Osteoblast (primary cell): ENCODE measurements around the gene CHSY3. TPM values are rescaled to one million over a fixed set of nuclear protein-coding genes. Genes with fewer than 3 reads are reported as not detected.
"Not testable (repeated sequence)": the region's sequence is repeated elsewhere in the genome, so short reads cannot be mapped to it uniquely, and the experiment has no call there.

ENCODE experiments used
- DNase-seq: peaks from one replicate; pipeline ENCODE4 v3.0.0; 2011; ENCODE audit warnings: low spot score, mixed read lengths; ENCODE audit not compliant: insufficient read length; ENCODE audit errors: missing footprints
- H2AFZ ChIP-seq: 2 replicates; pipeline ENCODE4 v1.6.0; 2011; ENCODE audit warnings: mild to moderate bottlenecking, low read length
- H3K27ac ChIP-seq: 2 replicates; pipeline ENCODE4 v1.5.1; 2011; ENCODE audit warnings: mild to moderate bottlenecking, low read depth, low read length, moderate library complexity
- H3K27me3 ChIP-seq: 2 replicates; pipeline ENCODE4 v1.6.0; 2012; ENCODE audit warnings: mild to moderate bottlenecking, control low read depth, inconsistent platforms, low read length, moderate library complexity; ENCODE audit not compliant: insufficient read depth
- H3K36me3 ChIP-seq: 2 replicates; pipeline ENCODE4 v1.5.1; 2011; ENCODE audit warnings: mild to moderate bottlenecking, low read length, control low read depth, moderate library complexity; ENCODE audit not compliant: insufficient read depth
- H3K4me1 ChIP-seq: 2 replicates; pipeline ENCODE4 v1.5.1; 2011; ENCODE audit warnings: mild to moderate bottlenecking, low read length, control low read depth, moderate library complexity; ENCODE audit not compliant: insufficient read depth
- H3K4me2 ChIP-seq: 2 replicates; pipeline ENCODE4 v1.6.0; 2011; ENCODE audit warnings: mild to moderate bottlenecking, low read length; ENCODE audit not compliant: insufficient read depth
- H3K4me3 ChIP-seq: fragments of 200-600 bp; sonication (generic); 3 replicates; pipeline ENCODE4 v1.5.1; 2012; ENCODE audit warnings: mild to moderate bottlenecking, low read length, inconsistent platforms; ENCODE audit not compliant: insufficient read depth
- H3K79me2 ChIP-seq: 2 replicates; pipeline ENCODE4 v1.6.0; 2012; ENCODE audit warnings: mild to moderate bottlenecking, low read length, control low read depth, inconsistent platforms; ENCODE audit not compliant: insufficient read depth
- H3K9me3 ChIP-seq: 2 replicates; pipeline ENCODE4 v1.5.1; 2011; ENCODE audit warnings: low read depth, low read length, control low read depth
- H4K20me1 ChIP-seq: 2 replicates; pipeline ENCODE4 v1.6.0; 2012; ENCODE audit warnings: mild to moderate bottlenecking, low read length, control low read depth; ENCODE audit not compliant: insufficient read depth
- CTCF ChIP-seq: IDR thresholded peaks from 2 replicates; pipeline ENCODE4 v1.5.1; 2011; ENCODE audit warnings: mild to moderate bottlenecking, low read depth, low read length, moderate library complexity; ENCODE audit errors: extremely low read depth
- total RNA-seq: library from RNA; depleted of rRNA; stranded (reverse); fragments of >200 nt; gene quantifications from 2 replicates; pipeline ENCODE4 v1.2.3, GENCODE V29; 2012

Gene CHSY3
- total RNA-seq, 1 donor, result 12.3 TPM

GRCh38 chr5:130206686-130207085, 302.4 kb downstream of the CHSY3 start:
- Histone ChIP-seq H3K79me2 (no peaks in the 10 kb centered on the region), H3K9me3 (no peaks in the 10 kb centered on the region), H3K4me2 (no peak overlapping the region), H4K20me1 (no peaks in the 10 kb centered on the region), H3K27ac (no peak overlapping the region), H3K4me3 (no peak overlapping the region), H3K36me3 (no peaks in the 10 kb centered on the region), H3K27me3 (no peaks in the 10 kb centered on the region), H3K4me1 (no peaks in the 10 kb centered on the region), H2AFZ (no peak overlapping the region)
- TF ChIP-seq CTCF, result no peak
- DNase-seq, result no peak

- no peak overlapping the region for H2AFZ ChIP-seq
- no peaks in the 10 kb centered on the region for H3K9me3 ChIP-seq
- H3K27ac ChIP-seq, result no peak overlapping the region
- no peak for TF ChIP-seq CTCF
- no peaks in the 10 kb centered on the region for H4K20me1 ChIP-seq
- H3K4me1 ChIP-seq, result no peaks in the 10 kb centered on the region
- H3K4me3 ChIP-seq, result no peak overlapping the region
- no peak for DNase-seq
- no peaks in the 10 kb centered on the region for H3K79me2 ChIP-seq
- no peak overlapping the region for H3K4me2 ChIP-seq
- H3K27me3 ChIP-seq, result no peaks in the 10 kb centered on the region
- H3K36me3 ChIP-seq, result no peaks in the 10 kb centered on the region
Observed at GRCh38 chr5:130213607-130214006, 309.3 kb downstream of the CHSY3 start.

DNA sequence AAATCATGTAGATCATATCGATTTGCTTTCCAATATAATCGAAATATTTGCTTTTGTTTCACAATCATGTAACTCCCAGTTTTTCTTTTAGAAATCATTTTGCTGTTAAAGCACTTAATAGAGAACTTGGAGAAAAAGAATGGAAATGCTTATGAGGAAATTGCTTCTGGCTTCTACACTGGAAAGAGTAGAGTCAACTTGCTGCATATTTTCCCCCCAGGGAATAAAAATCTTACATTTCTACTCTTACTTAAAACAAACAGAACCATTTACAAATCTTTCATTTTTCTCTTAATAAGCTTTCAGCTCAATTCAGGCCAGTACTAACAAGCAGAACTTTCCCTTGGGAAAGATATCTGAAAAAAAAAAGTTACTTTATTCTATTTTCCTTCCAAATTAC, 312.0 kb downstream of the CHSY3 start:
- H3K36me3 ChIP-seq, result no peaks in the 10 kb centered on the region
- no peaks in the 10 kb centered on the region for H3K27me3 ChIP-seq
- TF ChIP-seq CTCF, result no peak
- H3K79me2 ChIP-seq, result no peaks in the 10 kb centered on the region
- H3K9me3 ChIP-seq, result no peaks in the 10 kb centered on the region
- no peak overlapping the region for H3K4me3 ChIP-seq
- no peaks in the 10 kb centered on the region for H4K20me1 ChIP-seq
- no peaks in the 10 kb centered on the region for H3K4me1 ChIP-seq
- H2AFZ ChIP-seq, result no peak overlapping the region
- no peak for DNase-seq
- no peak overlapping the region for H3K4me2 ChIP-seq
- no peak overlapping the region for H3K27ac ChIP-seq

DNA sequence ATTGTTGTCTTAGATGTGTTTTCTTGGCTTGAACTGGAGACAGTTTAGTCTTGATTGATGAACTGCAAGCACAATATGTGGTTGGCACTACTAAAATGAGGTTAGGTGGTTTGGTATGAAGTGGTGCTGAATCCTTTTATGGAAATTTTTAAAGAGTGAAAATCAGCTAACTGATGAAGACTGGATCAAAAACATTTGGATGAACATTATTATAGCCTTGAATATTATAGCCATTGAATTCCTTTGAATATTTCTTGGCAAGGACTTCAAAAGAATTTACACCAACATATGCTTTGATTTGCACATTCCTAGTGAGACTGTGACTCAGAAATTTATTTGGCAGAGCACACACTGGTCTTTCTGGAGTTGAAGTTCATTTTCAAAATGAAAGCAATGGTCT, 318.3 kb downstream of the CHSY3 start:
- Histone ChIP-seq H3K4me3 (no peak overlapping the region), H3K4me1 (no peaks in the 10 kb centered on the region), H3K79me2 (no peaks in the 10 kb centered on the region), H3K9me3 (no peaks in the 10 kb centered on the region), H3K27me3 (no peaks in the 10 kb centered on the region), H2AFZ (no peak overlapping the region), H3K36me3 (no peaks in the 10 kb centered on the region), H3K27ac (no peak overlapping the region), H3K4me2 (peak overlapping the region; percentile 5), H4K20me1 (no peaks in the 10 kb centered on the region)
- no peak for TF ChIP-seq CTCF
- DNase-seq, result no peak

DNA sequence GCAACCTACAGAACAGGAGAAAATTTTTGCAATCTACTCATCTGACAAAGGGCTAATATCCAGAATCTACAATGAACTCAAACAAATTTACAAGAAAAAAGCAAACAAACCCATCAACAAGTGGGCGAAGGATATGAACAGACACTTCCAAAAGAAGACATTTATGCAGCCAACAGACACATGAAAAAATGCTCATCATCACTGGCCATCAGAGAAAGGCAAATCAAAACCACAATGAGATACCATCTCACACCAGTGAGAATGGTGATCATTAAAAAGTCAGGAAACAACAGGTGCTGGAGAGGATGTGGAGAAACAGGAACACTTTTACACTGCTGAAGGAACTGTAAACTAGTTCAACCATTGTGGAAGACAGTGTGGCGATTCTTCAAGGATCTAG, 322.3 kb downstream of the CHSY3 start:
- not testable (repeated sequence) for H3K9me3 ChIP-seq, H3K4me1 ChIP-seq, H3K36me3 ChIP-seq, H3K4me2 ChIP-seq, H3K4me3 ChIP-seq, H3K27ac ChIP-seq, H3K27me3 ChIP-seq, H2AFZ ChIP-seq, H3K79me2 ChIP-seq, H4K20me1 ChIP-seq, DNase-seq
